Testis (tissue), 3 donors: ENCODE data around the gene ADAMTS13. TPM values are rescaled to one million over a fixed set of nuclear protein-coding genes. Genes with fewer than 3 reads are reported as not detected.
A peak's percentile ranks its signal among the peaks of the same experiment; 100 is the strongest.

Experiments
- DNase-seq: peaks from one replicate; pipeline ENCODE4 v3.0.0-alpha.2; 2019
- H3K27ac ChIP-seq, 2 donors: fragments of 200-600 bp; sonication (generic); one replicate each; pipeline ENCODE4 v1.5.1; 2019
- H3K27me3 ChIP-seq: fragments of 200-600 bp; sonication (generic); one replicate; pipeline ENCODE4 v1.5.1; 2019
- H3K36me3 ChIP-seq: fragments of 200-600 bp; sonication (generic); one replicate; pipeline ENCODE4 v1.5.1; 2017; ENCODE audit warnings: low read depth; ENCODE audit errors: missing control alignments
- H3K4me1 ChIP-seq: fragments of 200-600 bp; sonication (generic); one replicate; pipeline ENCODE4 v1.5.1; 2019
- H3K4me3 ChIP-seq, 2 donors: fragments of 200-600 bp; sonication (generic); one replicate each; pipeline ENCODE4 v1.5.1; 2017 to 2019
- H3K9me3 ChIP-seq: fragments of 200-600 bp; sonication (generic); one replicate; pipeline ENCODE4 v1.5.1; 2017
- CTCF ChIP-seq, 3 experiments: fragments of 450-650 bp in 2 of 3; fragments of 200-600 bp in 1 of 3; sonication (generic) in 1 of 3; IDR thresholded peaks; one replicate each; pipeline ENCODE4 v1.5.1; 2016 to 2019; ENCODE audit warnings: antibody characterized with exemption in 3 of 3, mild to moderate bottlenecking in 2 of 3, moderate library complexity in 1 of 3
- POLR2A ChIP-seq: fragments of 450-650 bp; IDR thresholded peaks from one replicate; pipeline ENCODE4 v1.6.1; 2017; ENCODE audit warnings: antibody characterized with exemption, mild to moderate bottlenecking, moderate library complexity
- WGBS, 2 donors: methylation state at CpG; one replicate each; pipeline ENCODE4 v1.1.5; 2018; 5-methylcytosine and 5-hydroxymethylcytosine counted together
- intact Hi-C: fragments of 100-400 bp; cut with DNase I; formaldehyde crosslinking; loops from one replicate; pipeline ENCODE4 v1.15.1; 2023; ENCODE audit warnings: low total_unique reads
- polyA plus RNA-seq: library from polyadenylated mRNA; stranded (reverse); fragments of 350-450 nt; fragmentation: Illumina TruSeq; extraction: RNeasy Lipid Tissue Mini Kit (QIAGEN cat#74804); gene quantifications from one replicate; pipeline ENCODE4 v1.2.3, GENCODE V29; 2014; ENCODE audit warnings: low read depth, low replicate concordance; ENCODE audit not compliant: insufficient read depth
- total RNA-seq, 2 donors: library from RNA; depleted of rRNA; stranded (reverse); fragments of >200 nt; gene quantifications; one replicate each; pipeline ENCODE4 v1.2.3, GENCODE V29; 2016

The ADAMTS13 gene
- total and polyA plus RNA-seq, 3 donors from 2014 or later: 15.4 to 21.2 (median 15.6) TPM

DNA sequence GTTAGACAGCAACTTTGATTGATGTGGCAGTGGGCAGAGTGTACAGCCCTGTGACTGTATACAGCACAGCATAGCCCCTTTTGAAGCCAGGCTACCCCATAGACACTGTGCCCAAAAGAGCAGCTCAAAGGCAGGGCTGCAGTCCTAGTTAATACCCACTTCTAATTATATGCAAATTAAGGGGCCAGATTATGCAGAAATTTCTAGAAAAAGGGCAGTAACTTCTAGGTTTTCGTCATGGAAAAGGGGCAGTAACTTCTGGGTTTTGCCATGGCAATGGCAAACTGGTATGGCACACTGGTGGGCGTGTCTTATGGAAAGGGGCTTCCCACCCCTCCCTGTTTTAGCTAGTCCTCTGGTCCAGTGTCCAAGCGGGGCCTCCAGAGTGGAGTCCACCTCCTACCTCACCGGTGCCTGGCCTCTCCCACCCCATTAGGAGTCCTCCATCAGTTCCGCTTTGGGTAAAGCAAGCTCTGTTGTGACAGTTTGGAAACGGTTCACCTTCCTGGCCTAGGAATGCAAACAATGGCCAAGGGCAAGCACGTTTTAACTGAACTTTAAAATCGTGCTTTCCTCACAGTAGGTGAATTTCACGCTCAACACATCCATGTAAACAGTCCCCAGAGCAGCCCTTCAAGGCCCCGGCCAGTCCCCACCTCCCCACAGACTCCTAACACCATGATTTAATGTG is 5.6 kb downstream of the ADAMTS13 start:
- 54 to 62% methylated on average over 10 of the region's 10 CpGs for WGBS, 2 donors
- H3K27ac ChIP-seq: no peak overlapping the region
- intact Hi-C loops: no loop called here
- H3K27me3 ChIP-seq: no peaks in the 10 kb centered on the region
- no peak for DNase-seq
- TF ChIP-seq POLR2A: no peak
- TF ChIP-seq CTCF (IDR thresholded peaks at IDR 0.05): no peak
- H3K4me1 ChIP-seq: no peaks in the 10 kb centered on the region
- no peaks in the 10 kb centered on the region for H3K36me3 ChIP-seq
- no peaks in the 10 kb centered on the region for H3K9me3 ChIP-seq
- H3K4me3 ChIP-seq: peak overlapping the region in 1 of 2 donors; percentile 36

- Histone ChIP-seq H3K9me3 (no peaks in the 10 kb centered on the region), H3K36me3 (no peaks in the 10 kb centered on the region), H3K4me1 (no peaks in the 10 kb centered on the region), H3K27me3 (no peaks in the 10 kb centered on the region), H3K27ac (no peak overlapping the region), H3K4me3 (peak overlapping the region; percentile 24 to 38)
- WGBS, 2 donors: 2 to 3% methylated on average over 15 to 40 of the region's 57 CpGs
- intact Hi-C loops: no loop called here
- no peak for TF ChIP-seq POLR2A
- TF ChIP-seq CTCF (IDR thresholded peaks at IDR 0.05): no peak
- no peak for DNase-seq
These were observed 6.5 kb downstream of the ADAMTS13 start for GRCh38 chr9:133428617-133429101.

GRCh38 chr9:133429214-133429613 is 7.0 kb downstream of the ADAMTS13 start:
- no peaks in the 10 kb centered on the region for H3K4me1 ChIP-seq
- H3K9me3 ChIP-seq: no peaks in the 10 kb centered on the region
- TF ChIP-seq POLR2A (no peak), CTCF (IDR thresholded peaks at IDR 0.05) (no peak)
- 10 to 12% methylated on average over 17 to 18 of the region's 18 CpGs for WGBS, 2 donors
- no peak for DNase-seq
- intact Hi-C loops: no loop called here
- no peaks in the 10 kb centered on the region for H3K36me3 ChIP-seq
- H3K4me3 ChIP-seq: peak overlapping the region in 1 of 2 donors; percentile 38
- no peak overlapping the region for H3K27ac ChIP-seq
- no peaks in the 10 kb centered on the region for H3K27me3 ChIP-seq

DNA sequence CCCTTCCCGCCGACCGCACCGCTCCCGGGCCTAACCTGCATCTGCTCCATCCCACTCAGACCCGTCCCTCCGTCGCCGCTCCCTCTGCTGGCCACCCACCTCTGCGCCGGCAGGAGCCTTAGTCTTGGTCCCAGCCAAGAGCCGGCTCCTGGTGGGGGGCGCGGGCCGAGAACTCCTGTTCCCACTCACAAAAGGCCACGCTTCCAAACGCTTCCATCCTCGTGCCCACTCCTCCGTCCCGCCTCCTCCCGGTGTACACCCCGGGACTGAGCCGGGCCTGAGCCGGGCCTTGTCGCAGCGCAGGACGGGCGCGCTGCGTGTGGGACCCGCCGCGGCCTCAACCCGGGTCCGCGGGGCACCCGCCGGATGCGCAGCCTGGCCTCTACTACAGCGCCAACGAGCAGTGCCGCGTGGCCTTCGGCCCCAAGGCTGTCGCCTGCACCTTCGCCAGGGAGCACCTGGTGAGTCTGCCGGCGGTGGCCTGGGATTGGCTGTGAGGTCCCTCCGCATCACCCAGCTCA is 7.5 kb downstream of the ADAMTS13 start:
- Histone ChIP-seq H3K4me3 (peak overlapping the region in 1 of 2 donors; percentile 36), H3K27ac (no peak overlapping the region), H3K36me3 (no peaks in the 10 kb centered on the region), H3K9me3 (no peaks in the 10 kb centered on the region), H3K4me1 (no peaks in the 10 kb centered on the region), H3K27me3 (no peaks in the 10 kb centered on the region)
- TF ChIP-seq POLR2A (no peak), CTCF (IDR thresholded peaks at IDR 0.05) (peak in 1 of 3 experiments; percentile 26)
- 12 to 44% methylated on average over 11 to 49 of the region's 49 CpGs for WGBS, 2 donors
- DNase-seq: peak; percentile 38
- intact Hi-C loops: no loop called here
